Neural cell (in vitro differentiated cells): ENCODE measurements around the gene PDZD4.

Experiments
- CTCF ChIP-seq: fragments of 450-650 bp; IDR thresholded peaks from 2 replicates; pipeline ENCODE4 v1.5.1; 2014; ENCODE audit warnings: antibody characterized with exemption, mild to moderate bottlenecking, moderate library complexity; ENCODE audit not compliant: poor library complexity, severe bottlenecking
- EZH2 ChIP-seq: fragments of 200-600, 300-800 bp; shearing (Covaris generic), sonication (generic); IDR thresholded peaks from 2 replicates; pipeline ENCODE4 v1.6.1; 2014; ENCODE audit warnings: antibody characterized with exemption, low read length, borderline replicate concordance, mild to moderate bottlenecking; ENCODE audit not compliant: insufficient read depth, poor library complexity, severe bottlenecking
- POLR2AphosphoS5 ChIP-seq: IDR thresholded peaks from 2 replicates; pipeline ENCODE4 v1.6.1; 2012
- REST ChIP-seq: IDR thresholded peaks from 2 replicates; pipeline ENCODE4 v1.6.1; 2012; ENCODE audit warnings: borderline replicate concordance

GRCh38 chrX:153857348-153857903 is 27.1 kb upstream of the PDZD4 start:
- TF ChIP-seq CTCF (no peak), EZH2 (no peak), POLR2AphosphoS5 (no peak), REST (no peak)
